H7 (cell line): Measurements from ENCODE around the gene AKAP11. TPM values are rescaled to one million over a fixed set of nuclear protein-coding genes. Genes with fewer than 3 reads are reported as not detected.

Experiments
- DNase-seq: peaks from one replicate; pipeline ENCODE4 v3.0.0; 2012
- H3K27me3 ChIP-seq: 2 replicates; pipeline ENCODE4 v1.6.0; 2011; ENCODE audit warnings: mild to moderate bottlenecking, low read length; ENCODE audit not compliant: control insufficient read depth, insufficient read depth
- H3K36me3 ChIP-seq: replicated peaks from 2 replicates; pipeline ENCODE4 v1.5.1; 2011; ENCODE audit warnings: low read length; ENCODE audit not compliant: control insufficient read depth, insufficient read depth
- H3K4me3 ChIP-seq: 2 replicates; pipeline ENCODE4 v1.5.1; 2011; ENCODE audit warnings: low read depth, mild to moderate bottlenecking, control low read depth, low read length, moderate library complexity; ENCODE audit not compliant: insufficient read depth
- total RNA-seq: library from RNA; depleted of rRNA; stranded (reverse); fragments of >200 nt; shearing (Covaris generic); gene quantifications from 2 replicates; pipeline ENCODE4 v1.2.3, GENCODE V29; 2014

The AKAP11 gene
- total RNA-seq, 1 experiment from 2014 or later, result 7.2 TPM

GRCh38 chr13:42260903-42261654 lies 10.9 kb upstream of the AKAP11 start:
- no peak for DNase-seq
- no peaks in the 10 kb centered on the region for H3K36me3 ChIP-seq
- H3K4me3 ChIP-seq, result no peak overlapping the region
- H3K27me3 ChIP-seq, result no peaks in the 10 kb centered on the region

DNA sequence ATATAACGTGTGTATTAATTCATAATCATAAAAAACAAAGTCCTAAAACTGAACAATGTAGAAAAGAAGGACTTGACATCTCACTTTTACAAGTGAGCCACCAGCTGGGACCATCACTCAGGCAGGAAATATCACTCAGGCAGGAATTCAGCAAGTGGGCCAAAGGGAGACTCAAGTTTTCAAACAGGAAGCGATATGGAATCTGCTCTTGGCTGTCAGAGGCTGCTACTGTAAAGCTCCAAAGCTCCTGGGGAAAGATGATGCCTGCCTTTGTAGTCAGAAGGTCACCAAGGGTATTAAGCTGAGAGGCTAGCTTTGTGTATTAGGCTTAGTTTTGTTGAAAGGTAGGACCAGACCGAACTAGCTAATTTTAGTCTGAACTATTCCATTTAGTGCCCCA lies 5.5 kb upstream of the AKAP11 start:
- Histone ChIP-seq H3K4me3 (no peak overlapping the region), H3K27me3 (no peaks in the 10 kb centered on the region), H3K36me3 (no peaks in the 10 kb centered on the region)
- DNase-seq, result no peak

- H3K4me3 ChIP-seq, result no peak overlapping the region
- no peaks in the 10 kb centered on the region for H3K36me3 ChIP-seq
- DNase-seq, result no peak
- no peaks in the 10 kb centered on the region for H3K27me3 ChIP-seq
Observed at GRCh38 chr13:42270160-42270856, 1.6 kb upstream of the AKAP11 start.

DNA sequence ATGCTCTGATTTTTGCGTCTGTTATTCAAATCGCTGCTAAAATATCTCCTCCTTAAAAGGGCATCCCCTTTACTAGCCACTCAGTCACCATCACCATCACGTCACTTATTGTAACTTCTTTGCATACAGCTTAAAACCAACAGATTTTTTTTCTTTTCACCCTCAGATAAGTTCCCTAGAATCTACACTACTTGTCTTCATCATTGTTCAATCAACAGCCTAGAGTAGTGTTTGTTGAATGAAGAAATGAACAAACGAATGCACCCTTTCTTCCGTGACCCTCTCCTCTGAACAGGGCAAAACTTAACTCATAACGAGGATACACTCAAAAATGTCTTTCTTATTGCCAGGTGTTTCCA lies 1.1 kb upstream of the AKAP11 start:
- Histone ChIP-seq H3K27me3 (no peaks in the 10 kb centered on the region), H3K4me3 (peak overlapping the region; percentile 69), H3K36me3 (no peaks in the 10 kb centered on the region)
- no peak for DNase-seq

GRCh38 chr13:42271337-42272114 lies 426 bp upstream of the AKAP11 start:
- no peaks in the 10 kb centered on the region for H3K27me3 ChIP-seq
- DNase-seq, result peak; percentile 88
- no peaks in the 10 kb centered on the region for H3K36me3 ChIP-seq
- H3K4me3 ChIP-seq, result peak overlapping the region; percentile 69

GRCh38 chr13:42272804-42273175 lies 838 bp downstream of the AKAP11 start:
- Histone ChIP-seq H3K36me3 (no peaks in the 10 kb centered on the region), H3K4me3 (peak overlapping the region; percentile 69), H3K27me3 (no peaks in the 10 kb centered on the region)
- no peak for DNase-seq

- no peak for DNase-seq
- no peaks in the 10 kb centered on the region for H3K36me3 ChIP-seq
- no peak overlapping the region for H3K4me3 ChIP-seq
Observed at GRCh38 chr13:42274386-42275097, 2.6 kb downstream of the AKAP11 start.

DNA sequence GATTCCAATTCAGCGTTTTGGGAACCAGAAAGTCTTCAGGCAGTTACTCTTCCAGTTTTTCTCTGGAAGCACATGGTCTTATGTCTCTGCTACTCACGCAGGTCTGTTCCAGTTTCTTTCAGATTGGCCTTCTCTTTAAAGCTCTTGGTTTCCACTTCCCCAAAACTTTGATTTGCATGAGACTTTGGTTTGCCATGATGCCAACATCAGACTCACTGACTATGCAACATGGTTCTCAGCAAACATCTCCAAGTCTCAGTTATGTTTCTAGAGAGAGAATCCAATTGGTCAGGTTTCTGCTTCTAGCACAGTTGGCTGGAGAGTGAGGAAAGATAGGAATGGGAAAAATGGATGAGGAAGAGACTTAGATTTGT lies 3.1 kb downstream of the AKAP11 start:
- H3K4me3 ChIP-seq, result no peak overlapping the region
- DNase-seq, result no peak
- H3K36me3 ChIP-seq, result no peaks in the 10 kb centered on the region
- H3K27me3 ChIP-seq, result no peaks in the 10 kb centered on the region

More at GRCh38 chr13:42274386-42275097, 2.6 kb downstream of the AKAP11 start:
- no peaks in the 10 kb centered on the region for H3K27me3 ChIP-seq

GRCh38 chr13:42275506-42275905 lies 3.6 kb downstream of the AKAP11 start:
- Histone ChIP-seq H3K4me3 (no peak overlapping the region), H3K27me3 (no peaks in the 10 kb centered on the region), H3K36me3 (no peaks in the 10 kb centered on the region)
- no peak for DNase-seq

DNA sequence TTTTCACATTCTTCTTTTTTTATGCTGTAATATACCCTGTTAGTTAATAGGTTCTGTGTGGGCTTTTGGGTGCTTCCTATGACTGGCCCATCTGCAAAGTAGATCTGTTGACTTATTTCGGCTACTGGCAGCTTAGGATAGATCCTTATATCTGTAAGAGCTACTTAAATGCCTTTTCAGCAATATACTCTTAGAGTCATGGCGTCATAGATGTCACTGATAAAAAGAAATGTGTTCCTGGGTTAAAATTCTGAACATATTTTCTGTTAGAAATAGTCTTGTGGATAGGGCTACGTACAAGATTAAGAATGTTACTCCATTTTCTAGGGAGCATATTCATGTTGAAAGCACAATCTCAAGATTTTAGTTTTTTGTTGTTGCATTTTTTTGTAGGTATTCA lies 4.7 kb downstream of the AKAP11 start:
- no peak overlapping the region for H3K4me3 ChIP-seq
- no peak for DNase-seq
- no peaks in the 10 kb centered on the region for H3K27me3 ChIP-seq
- H3K36me3 ChIP-seq, result no peaks in the 10 kb centered on the region

- DNase-seq, result no peak
- H3K4me3 ChIP-seq, result no peak overlapping the region
- H3K27me3 ChIP-seq, result no peaks in the 10 kb centered on the region
- no peaks in the 10 kb centered on the region for H3K36me3 ChIP-seq
Observed at GRCh38 chr13:42277618-42278276, 5.8 kb downstream of the AKAP11 start.

GRCh38 chr13:42279080-42279479 lies 7.1 kb downstream of the AKAP11 start:
- no peak for DNase-seq
- Histone ChIP-seq H3K4me3 (no peak overlapping the region), H3K27me3 (no peaks in the 10 kb centered on the region), H3K36me3 (no peaks in the 10 kb centered on the region)

GRCh38 chr13:42279986-42280385 lies 8.0 kb downstream of the AKAP11 start:
- Histone ChIP-seq H3K36me3 (no peaks in the 10 kb centered on the region), H3K4me3 (no peak overlapping the region), H3K27me3 (no peaks in the 10 kb centered on the region)
- DNase-seq, result no peak

- DNase-seq, result no peak
- Histone ChIP-seq H3K36me3 (no peaks in the 10 kb centered on the region), H3K27me3 (no peaks in the 10 kb centered on the region), H3K4me3 (no peak overlapping the region)
Observed at GRCh38 chr13:42280537-42280936, 8.6 kb downstream of the AKAP11 start.
